Stimulated activated CD8-positive, alpha-beta memory T cell treated with anti-CD3 and anti-CD28 coated beads, Interleukin-4, amount 100 ng/mL, for 1 hour (primary cell): Measurements from ENCODE around the gene CAB39.
"Not testable (repeated sequence)": the region's sequence is repeated elsewhere in the genome, so short reads cannot be mapped to it uniquely, and the experiment has no call there.

Experiments used
- DNase-seq, 2 donors: peaks; one replicate each; pipeline ENCODE4 v3.0.0-alpha.2; 2020; ENCODE audit warnings: low read depth in 2 of 2, low spot score in 1 of 2

CAB39 gene

GRCh38 chr2:230682546-230682945 lies 30.1 kb upstream of the CAB39 start:
- no peak for DNase-seq

GRCh38 chr2:230684270-230685168 lies 28.1 kb upstream of the CAB39 start:
- no peak for DNase-seq

GRCh38 chr2:230685178-230685577 lies 27.5 kb upstream of the CAB39 start:
- DNase-seq, result no peak

- DNase-seq, result no peak
Measured at GRCh38 chr2:230687498-230687897, 25.1 kb upstream of the CAB39 start.

- no peak for DNase-seq
Measured at GRCh38 chr2:230688490-230688889, 24.2 kb upstream of the CAB39 start.

GRCh38 chr2:230690439-230690838 lies 22.2 kb upstream of the CAB39 start:
- DNase-seq, result no peak

- DNase-seq, result no peak
Measured at GRCh38 chr2:230691005-230691647, 21.5 kb upstream of the CAB39 start.

- no peak for DNase-seq
Measured at GRCh38 chr2:230692760-230693159, 19.9 kb upstream of the CAB39 start.

- no peak for DNase-seq
Measured at GRCh38 chr2:230693411-230693810, 19.2 kb upstream of the CAB39 start.

- no peak for DNase-seq
Measured at GRCh38 chr2:230694241-230694640, 18.4 kb upstream of the CAB39 start.

GRCh38 chr2:230695551-230695950 lies 17.1 kb upstream of the CAB39 start:
- no peak for DNase-seq

- no peak for DNase-seq
Measured at GRCh38 chr2:230696670-230697069, 16.0 kb upstream of the CAB39 start.

GRCh38 chr2:230697676-230698075 lies 15.0 kb upstream of the CAB39 start:
- DNase-seq, result no peak

GRCh38 chr2:230698753-230699152 lies 13.9 kb upstream of the CAB39 start:
- DNase-seq, result not testable (repeated sequence)

GRCh38 chr2:230700447-230700846 lies 12.2 kb upstream of the CAB39 start:
- no peak for DNase-seq

GRCh38 chr2:230701308-230701707 lies 11.3 kb upstream of the CAB39 start:
- no peak for DNase-seq

GRCh38 chr2:230702457-230702856 lies 10.2 kb upstream of the CAB39 start:
- not testable (repeated sequence) for DNase-seq

GRCh38 chr2:230703514-230703913 lies 9.1 kb upstream of the CAB39 start:
- no peak for DNase-seq

- DNase-seq, result no peak
Measured at GRCh38 chr2:230706053-230706521, 6.6 kb upstream of the CAB39 start.

- no peak for DNase-seq
Measured at GRCh38 chr2:230706966-230707365, 5.7 kb upstream of the CAB39 start.

GRCh38 chr2:230708204-230708603 lies 4.4 kb upstream of the CAB39 start:
- no peak for DNase-seq

- no peak for DNase-seq
Measured at GRCh38 chr2:230711224-230711623, 1.4 kb upstream of the CAB39 start.
